ENCODE results near the gene ACVR2B.

ACVR2B gene

DNA sequence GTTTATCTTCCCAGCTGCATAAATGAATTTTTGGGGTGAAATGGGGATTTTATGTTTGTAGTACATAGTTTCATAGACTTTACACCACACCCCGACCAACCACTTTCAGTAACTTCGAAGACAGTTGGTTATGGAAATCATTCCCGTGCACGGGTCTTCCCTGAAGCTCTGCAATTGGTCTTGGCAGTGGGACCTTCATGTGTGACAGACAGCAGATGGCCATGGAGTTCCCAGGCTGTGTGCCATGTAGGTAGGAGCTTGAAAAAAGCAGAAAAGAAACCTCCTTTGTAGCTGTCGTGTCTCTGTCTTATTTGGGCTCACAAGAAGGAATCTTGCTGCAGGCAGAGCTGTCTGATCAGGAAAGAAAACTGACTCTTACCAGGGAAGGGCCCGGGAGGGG lies 68.3 kb downstream of the ACVR2B start:
- in situ Hi-C loops (cut with HindIII; ENCODE audit: low sequenced_read_pairs), result no loop called here

DNA sequence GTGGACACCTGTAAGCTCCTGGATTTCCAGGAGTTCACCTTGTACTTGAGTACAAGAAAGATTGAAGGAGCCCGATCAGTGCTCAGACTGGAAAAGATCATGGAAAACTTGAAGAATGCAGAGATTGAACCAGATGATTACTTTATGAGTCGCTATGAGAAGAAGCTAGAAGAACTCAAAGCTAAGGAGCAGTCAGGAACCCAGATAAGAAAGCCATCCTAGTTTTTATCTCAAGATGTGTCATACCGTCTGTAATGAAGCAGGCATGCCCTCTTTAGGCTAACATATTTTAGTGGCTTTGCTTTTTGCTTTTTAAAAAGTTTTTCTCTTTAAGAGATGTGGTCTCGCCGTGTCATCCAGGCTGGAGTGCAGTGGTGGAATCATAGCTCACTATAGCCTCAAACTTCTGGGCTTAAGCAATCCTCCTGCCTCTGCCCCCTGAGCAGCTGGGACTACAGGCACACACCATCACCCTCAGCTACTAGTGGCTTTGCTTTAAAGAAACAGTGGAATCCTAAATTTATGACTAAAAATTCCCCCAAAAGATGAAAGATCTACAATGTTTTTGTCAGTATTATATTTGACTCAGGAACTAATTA lies 70.5 kb downstream of the ACVR2B start:
- in situ Hi-C loops (cut with HindIII; ENCODE audit: low sequenced_read_pairs), result no loop called here

DNA sequence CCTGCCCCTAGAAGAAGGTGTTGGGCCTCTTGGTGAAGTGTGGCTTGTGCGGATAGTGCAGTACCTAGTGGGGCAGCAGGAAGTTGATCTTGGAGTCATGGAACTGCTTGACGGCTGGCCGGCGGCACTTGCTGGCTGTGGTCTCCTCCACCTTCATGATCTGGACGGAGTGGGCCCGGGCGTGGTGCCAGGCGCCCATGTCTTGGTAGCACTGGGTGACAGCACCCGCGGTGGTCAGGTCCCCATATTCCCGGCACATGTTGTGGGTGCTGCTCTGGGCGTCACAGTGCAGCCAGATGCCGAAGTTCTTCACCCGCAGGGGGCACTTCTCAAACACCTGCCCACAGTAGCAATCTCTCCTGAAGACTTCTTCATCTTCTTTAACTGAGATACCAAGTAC lies 73.1 kb downstream of the ACVR2B start:
- in situ Hi-C loops (cut with HindIII; ENCODE audit: low sequenced_read_pairs), result no loop called here

DNA sequence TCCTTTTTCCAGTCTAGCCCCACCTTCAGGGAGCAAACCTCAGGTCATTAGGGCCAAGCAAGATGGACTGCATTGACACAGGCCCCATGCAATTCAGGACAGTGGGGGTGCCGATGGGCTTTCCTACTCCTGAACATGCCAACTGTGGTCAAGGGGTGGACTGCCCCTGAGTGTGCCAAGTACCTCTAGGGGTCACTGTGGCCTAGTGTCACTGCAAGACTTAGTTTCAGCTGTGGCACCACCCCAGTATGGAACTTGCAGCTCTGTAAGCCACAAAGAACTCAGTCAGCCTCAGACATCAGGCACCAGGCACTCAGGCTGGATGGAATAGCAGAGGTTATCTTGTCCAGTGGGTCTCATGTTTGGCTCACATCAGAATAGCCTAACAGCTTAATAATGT lies 74.8 kb downstream of the ACVR2B start:
- in situ Hi-C loops (cut with HindIII; ENCODE audit: low sequenced_read_pairs), result no loop called here

DNA sequence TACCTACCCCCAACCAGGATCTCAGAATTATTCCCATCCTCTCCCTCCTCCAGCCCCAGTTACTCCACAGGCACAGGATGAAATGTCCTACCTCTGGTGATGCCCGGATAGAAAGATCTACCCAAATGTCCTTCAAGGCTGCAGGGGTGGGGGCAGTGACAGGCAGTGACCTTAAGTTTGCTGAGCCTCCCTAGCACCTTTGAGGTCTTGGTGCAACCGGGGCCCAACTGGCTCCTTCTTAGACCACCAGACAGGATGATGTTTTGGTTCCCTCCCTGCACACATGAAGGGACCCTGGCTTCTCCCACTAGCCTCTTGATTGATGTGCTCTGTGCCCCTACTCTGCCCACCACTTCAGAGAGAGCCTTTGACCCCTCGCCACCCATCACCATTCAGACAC lies 78.8 kb downstream of the ACVR2B start:
- in situ Hi-C loops (cut with HindIII; ENCODE audit: low sequenced_read_pairs), result no loop called here

DNA sequence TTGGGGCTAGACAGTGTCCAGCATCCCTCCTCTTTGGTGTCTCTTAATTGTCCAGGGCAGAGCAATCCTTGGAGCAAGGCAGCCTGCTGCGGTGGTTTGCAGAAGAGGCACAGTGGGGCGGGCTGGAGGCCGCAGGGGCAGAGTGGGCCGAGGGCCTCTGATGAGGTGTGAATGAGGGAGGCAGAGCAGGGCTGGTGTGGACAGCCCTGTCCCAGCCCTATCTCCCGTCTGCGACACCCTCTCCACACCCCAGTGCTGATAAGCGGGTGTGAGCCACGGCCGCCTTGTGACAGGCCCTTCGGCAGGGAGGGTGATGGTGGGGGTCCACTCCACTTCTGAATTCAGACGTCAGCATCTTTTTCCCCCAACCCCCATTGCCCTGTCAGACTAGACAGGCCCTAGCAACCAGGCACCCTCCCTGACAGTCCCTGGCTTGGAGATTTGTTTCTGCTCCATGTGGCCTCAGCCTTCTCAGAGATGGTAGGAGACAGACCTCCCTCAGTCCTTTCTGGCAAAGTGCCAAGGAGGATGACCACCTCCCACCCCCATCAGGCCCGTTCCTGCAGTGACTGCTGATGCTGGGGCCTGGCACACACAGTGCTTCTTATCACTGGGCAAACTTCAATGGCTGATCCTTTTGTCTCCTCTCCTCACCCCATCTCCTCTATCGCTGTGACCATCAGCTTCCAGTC lies 79.7 kb downstream of the ACVR2B start:
- in situ Hi-C loops (cut with HindIII; ENCODE audit: low sequenced_read_pairs), result no loop called here

DNA sequence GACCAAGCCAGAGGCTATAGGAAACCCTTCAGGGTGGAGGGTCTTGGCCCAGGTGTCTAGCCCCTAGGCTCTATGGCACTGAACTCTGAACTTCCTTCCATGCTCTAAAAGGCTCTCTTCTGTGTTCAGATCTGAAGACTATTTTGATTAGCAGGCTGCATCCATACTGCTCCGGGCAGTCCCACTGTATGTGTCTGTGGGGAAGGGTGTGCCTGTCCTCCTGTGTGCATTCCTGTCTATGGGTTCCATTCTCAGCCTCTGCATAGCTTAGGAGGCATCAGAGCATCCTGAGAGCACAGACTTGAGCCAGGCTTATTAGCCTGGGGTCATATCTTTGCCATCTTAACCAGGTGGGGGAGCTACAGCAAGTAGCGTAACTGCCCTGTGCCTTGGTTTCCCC lies 80.5 kb downstream of the ACVR2B start:
- in situ Hi-C loops (cut with HindIII; ENCODE audit: low sequenced_read_pairs), result no loop called here

DNA sequence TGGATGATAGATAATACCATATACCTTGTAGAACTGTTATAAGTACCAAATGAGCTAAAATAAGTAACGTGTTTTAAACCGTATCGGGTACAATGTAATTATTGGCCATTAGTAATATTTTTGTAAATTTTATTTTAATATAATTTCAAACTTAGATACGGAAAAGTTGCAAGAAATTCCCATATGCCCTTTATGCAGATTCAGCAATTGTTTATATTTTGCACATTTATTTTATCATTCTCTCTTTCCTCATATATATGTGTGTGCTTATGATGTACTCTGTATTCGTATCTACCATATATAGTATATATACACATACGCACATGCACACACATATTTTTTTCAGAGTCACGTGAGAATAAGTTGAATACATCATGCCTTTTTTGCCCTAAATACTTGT lies 80.9 kb downstream of the ACVR2B start:
- in situ Hi-C loops (cut with HindIII; ENCODE audit: low sequenced_read_pairs), result no loop called here

DNA sequence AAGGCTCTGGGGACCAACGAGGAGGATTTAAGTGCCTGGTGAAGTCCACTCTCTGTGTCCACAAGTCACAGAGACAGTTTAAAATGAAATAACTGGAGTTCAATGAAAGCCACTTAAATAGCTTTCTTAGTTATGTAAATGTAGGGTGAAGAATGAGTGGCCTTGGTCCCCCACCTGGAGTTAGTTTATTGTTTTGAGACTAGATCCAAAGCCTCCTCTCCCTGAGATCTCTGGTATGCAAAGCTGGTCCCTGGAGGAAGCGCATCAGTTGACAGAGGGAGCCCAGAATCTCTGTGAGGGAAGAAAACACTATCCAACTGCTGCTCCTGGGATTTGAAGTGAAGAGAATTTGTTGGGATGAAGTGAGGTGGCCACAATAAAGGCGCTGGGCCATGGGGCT lies 83.0 kb downstream of the ACVR2B start:
- in situ Hi-C loops (cut with HindIII; ENCODE audit: low sequenced_read_pairs), result no loop called here

DNA sequence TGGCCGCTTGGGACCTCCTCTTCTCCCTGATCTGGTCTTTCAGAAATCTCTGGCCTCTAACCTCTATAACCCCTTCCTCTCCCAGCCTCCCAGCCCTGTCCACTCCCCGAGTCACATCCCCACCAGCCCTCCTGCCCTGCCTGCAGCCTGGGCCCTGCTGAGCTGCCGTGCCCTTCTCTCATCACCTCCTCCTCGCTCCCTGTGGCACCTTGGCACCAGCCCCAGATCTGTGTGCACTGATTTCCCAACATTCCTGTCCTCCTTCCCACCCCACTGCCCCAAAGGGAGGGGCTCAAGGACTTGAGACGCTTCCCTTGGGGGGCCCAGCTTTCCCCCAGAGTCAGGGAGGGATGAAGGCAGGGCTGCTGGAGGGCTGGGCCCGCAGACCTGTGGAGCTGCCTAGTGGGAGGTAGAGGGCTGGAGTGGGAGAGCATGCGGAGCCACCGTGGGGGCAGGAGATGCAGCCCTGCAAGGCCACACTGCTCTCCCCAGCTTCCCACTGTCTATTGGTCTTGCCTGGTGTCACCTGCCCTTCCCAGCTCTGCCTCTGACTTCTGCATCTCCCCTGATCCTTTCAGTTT lies 85.2 kb downstream of the ACVR2B start:
- in situ Hi-C loops (cut with HindIII; ENCODE audit: low sequenced_read_pairs), result no loop called here

DNA sequence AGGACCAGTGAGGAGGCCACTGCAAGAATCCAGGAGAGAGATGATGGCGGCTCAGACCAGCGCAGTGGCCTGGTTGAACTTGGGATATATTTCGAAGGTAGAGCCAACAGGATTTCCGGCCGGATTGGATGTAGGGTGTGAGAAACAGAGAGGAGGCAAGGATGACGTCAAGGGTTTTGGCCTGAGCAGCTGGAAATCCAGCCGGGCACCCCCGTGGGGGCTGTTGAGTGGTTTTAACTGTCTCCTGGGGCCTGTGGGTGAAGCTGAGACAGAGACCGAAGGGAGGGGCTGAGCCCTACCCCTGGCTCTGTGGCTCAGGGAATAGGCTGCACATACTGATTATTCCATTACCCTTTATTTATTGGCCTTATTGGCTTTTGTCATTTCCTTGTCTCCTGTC lies 88.1 kb downstream of the ACVR2B start:
- in situ Hi-C loops (cut with HindIII; ENCODE audit: low sequenced_read_pairs), result no loop called here
